ENCODE data around the gene WIPF3. TPM values are rescaled to one million over a fixed set of nuclear protein-coding genes. Genes with fewer than 3 reads are reported as not detected.

The WIPF3 gene
- total RNA-seq, 2 experiments from 2014 or later, result not detected

DNA sequence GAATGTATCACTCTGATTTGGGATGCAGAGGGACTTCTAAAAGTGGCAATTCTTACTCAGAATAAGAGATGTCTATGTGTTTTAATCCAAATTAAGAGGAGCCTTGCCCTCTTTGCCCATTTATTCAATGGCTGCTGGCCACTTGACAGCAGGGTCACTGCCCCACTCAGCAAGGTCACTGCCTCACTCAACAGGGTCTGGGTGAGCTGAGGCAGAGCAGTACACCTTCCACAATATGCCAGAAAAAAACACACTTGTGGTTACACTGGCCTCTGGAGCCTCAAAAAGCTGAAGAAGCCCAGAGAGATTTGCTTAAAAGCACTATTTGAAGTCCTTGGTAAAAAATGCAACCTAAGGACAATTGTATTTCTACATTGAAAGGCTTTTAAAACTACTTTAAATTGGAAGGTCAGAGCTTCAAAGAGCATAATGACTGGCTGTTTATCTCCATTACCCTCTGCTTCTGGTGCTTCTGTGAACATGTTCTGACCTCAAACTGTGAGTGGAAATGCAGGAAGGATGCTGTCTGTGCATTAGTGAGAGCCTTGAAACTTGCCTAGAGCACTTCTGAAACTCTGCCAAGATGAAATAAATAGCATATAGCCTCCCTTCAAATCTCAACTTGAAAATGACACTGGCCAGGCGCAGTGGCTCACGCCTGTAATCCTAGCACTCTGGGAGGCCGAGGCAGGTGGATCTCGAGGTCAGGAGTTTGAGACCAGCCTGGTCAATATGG, 35.1 kb upstream of the WIPF3 start:
- ATAC-seq, result no peak
- CTCF ChIA-PET, result no interaction called here
- Mint-ChIP-seq H3K27me3 (peaks cover 7% of the 10 kb centered on the region), H3K4me1 (ENCODE audit: low read depth) (no peaks in the 10 kb centered on the region), H3K4me3 (no peak overlapping the region), H3K27ac (no peak overlapping the region), H3K36me3 (ENCODE audit: low read depth) (no peaks in the 10 kb centered on the region), H3K9me3 (no peaks in the 10 kb centered on the region)
- DNase-seq, result no peak
- TF ChIP-seq, protein P1, sequence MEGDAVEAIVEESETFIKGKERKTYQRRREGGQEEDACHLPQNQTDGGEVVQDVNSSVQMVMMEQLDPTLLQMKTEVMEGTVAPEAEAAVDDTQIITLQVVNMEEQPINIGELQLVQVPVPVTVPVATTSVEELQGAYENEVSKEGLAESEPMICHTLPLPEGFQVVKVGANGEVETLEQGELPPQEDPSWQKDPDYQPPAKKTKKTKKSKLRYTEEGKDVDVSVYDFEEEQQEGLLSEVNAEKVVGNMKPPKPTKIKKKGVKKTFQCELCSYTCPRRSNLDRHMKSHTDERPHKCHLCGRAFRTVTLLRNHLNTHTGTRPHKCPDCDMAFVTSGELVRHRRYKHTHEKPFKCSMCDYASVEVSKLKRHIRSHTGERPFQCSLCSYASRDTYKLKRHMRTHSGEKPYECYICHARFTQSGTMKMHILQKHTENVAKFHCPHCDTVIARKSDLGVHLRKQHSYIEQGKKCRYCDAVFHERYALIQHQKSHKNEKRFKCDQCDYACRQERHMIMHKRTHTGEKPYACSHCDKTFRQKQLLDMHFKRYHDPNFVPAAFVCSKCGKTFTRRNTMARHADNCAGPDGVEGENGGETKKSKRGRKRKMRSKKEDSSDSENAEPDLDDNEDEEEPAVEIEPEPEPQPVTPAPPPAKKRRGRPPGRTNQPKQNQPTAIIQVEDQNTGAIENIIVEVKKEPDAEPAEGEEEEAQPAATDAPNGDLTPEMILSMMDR (IDR thresholded peaks at IDR 0.05), result no peak
- POLR2A ChIA-PET, result no interaction called here
- intact Hi-C loops (cut with micrococcal nuclease), result no loop called here

DNA sequence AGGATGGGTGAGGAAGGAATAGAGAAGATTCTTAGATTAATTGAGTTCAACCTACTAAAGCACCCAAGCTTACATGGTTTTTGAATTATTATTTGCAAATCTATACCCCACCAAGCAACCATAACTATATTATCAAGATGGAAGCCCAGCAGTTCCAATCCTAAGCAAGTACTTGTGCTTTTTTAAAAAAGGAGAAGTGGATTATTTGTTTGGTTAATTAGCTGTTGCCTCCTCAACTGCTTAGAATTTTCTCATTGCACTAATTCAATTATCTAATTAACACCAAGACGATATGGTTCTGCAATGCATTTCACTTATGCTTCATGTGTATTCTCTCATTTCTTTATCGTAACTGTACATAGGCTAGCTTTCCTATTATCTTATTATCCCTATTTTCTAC, 27.3 kb upstream of the WIPF3 start:
- ATAC-seq, result no peak
- H3K4me3 Mint-ChIP-seq, result no peak overlapping the region
- intact Hi-C loops (cut with micrococcal nuclease), result no loop called here
- DNase-seq, result no peak
- CTCF ChIA-PET, result no interaction called here
- H3K27ac Mint-ChIP-seq, result no peak overlapping the region
- H3K27me3 Mint-ChIP-seq, result peaks cover 18% of the 10 kb centered on the region
- POLR2A ChIA-PET, result no interaction called here
- TF ChIP-seq, protein P1 (IDR thresholded peaks at IDR 0.05), result no peak
- H3K4me1 Mint-ChIP-seq (ENCODE audit: low read depth), result no peaks in the 10 kb centered on the region
- H3K9me3 Mint-ChIP-seq, result no peaks in the 10 kb centered on the region
- no peaks in the 10 kb centered on the region for H3K36me3 Mint-ChIP-seq (ENCODE audit: low read depth)

DNA sequence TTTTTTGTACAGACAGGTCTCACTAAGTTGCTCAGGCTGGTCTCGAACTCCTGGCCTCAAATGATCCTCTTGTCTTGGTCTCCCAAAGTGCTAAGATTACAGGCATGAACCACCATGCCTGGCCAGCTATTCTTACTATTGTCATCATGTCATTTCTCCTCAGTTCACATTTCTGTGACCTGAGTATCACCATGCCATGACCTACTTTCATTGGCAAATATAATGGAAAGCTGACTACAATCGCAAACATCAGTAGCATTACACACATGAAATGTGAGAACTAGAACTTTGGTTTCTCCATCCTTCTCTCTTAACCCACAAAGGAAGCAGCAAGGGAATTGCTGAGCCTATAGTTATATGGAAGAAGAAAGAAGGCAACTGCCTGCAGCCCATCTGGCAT, 26.0 kb upstream of the WIPF3 start:
- ChIA-PET CTCF (no interaction called here), POLR2A (no interaction called here)
- DNase-seq, result no peak
- ATAC-seq, result no peak
- TF ChIP-seq, protein P1 (IDR thresholded peaks at IDR 0.05), result no peak
- intact Hi-C loops (cut with micrococcal nuclease), result no loop called here
- Mint-ChIP-seq H3K9me3 (no peaks in the 10 kb centered on the region), H3K36me3 (ENCODE audit: low read depth) (no peaks in the 10 kb centered on the region), H3K4me3 (no peak overlapping the region), H3K4me1 (ENCODE audit: low read depth) (no peaks in the 10 kb centered on the region), H3K27ac (no peak overlapping the region), H3K27me3 (peaks cover 16% of the 10 kb centered on the region)

DNA sequence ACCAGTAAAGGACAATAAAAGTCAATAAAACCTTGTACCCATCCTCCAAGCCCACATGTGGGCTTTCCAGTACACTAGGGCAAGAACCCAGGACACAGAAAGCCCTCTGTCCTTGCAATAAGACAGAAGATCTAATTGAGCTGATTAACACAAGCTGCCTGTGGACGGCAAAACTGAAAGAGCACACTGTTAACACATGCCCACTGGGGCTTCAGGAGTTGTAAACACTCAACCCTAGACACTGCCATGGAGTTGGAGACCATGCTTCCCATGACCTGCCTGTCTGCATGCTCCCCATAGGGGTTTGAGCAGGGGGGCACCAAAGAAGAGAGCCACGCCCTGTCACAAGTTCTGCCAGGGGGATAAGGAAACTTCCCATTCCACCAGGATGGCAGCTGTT, 22.6 kb upstream of the WIPF3 start:
- H3K27ac Mint-ChIP-seq, result no peak overlapping the region
- H3K36me3 Mint-ChIP-seq (ENCODE audit: low read depth), result no peaks in the 10 kb centered on the region
- POLR2A ChIA-PET, result no interaction called here
- no peaks in the 10 kb centered on the region for H3K9me3 Mint-ChIP-seq
- DNase-seq, result no peak
- intact Hi-C loops (cut with micrococcal nuclease), result no loop called here
- TF ChIP-seq, protein P1 (IDR thresholded peaks at IDR 0.05), result no peak
- no peaks in the 10 kb centered on the region for H3K4me1 Mint-ChIP-seq (ENCODE audit: low read depth)
- H3K4me3 Mint-ChIP-seq, result no peak overlapping the region
- CTCF ChIA-PET, result no interaction called here
- peaks cover 7% of the 10 kb centered on the region for H3K27me3 Mint-ChIP-seq
- ATAC-seq, result no peak

DNA sequence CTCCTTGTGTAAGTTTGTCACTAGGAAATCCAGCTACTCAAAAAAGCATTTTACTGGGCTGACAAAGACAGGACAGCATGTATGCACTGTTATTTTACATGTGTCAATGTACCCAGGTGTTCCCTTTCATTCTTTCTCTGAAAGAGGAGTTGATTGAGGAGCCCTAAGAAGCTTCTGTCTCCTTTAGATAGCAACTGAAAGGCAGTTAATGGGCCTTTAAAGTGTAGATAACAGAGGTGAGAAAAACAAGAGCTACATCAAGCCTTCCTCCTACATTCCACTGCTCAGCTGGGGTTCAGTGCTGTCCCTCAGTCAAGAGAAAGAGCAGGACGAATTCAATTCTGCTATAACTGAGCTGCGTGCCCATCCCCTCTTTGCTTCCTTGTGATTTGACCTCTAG, 12.8 kb upstream of the WIPF3 start:
- H3K27ac Mint-ChIP-seq, result no peak overlapping the region
- TF ChIP-seq, protein P1 (IDR thresholded peaks at IDR 0.05), result no peak
- no peaks in the 10 kb centered on the region for H3K36me3 Mint-ChIP-seq (ENCODE audit: low read depth)
- ChIA-PET POLR2A (interaction anchor here (0.9 kb wide), 1 partner anchor 10 kb away, joined by 3 read pairs; no protein-coding TSS in a partner anchor), CTCF (no interaction called here)
- no peak for ATAC-seq
- peaks cover under 1% of the 10 kb centered on the region for H3K27me3 Mint-ChIP-seq
- no peaks in the 10 kb centered on the region for H3K4me1 Mint-ChIP-seq (ENCODE audit: low read depth)
- no peak overlapping the region for H3K4me3 Mint-ChIP-seq
- no peaks in the 10 kb centered on the region for H3K9me3 Mint-ChIP-seq
- no peak for DNase-seq
- intact Hi-C loops (cut with micrococcal nuclease), result no loop called here
